ENCODE data around the gene KIF3B.
"Not testable (repeated sequence)": the region's sequence is repeated elsewhere in the genome, so short reads cannot be mapped to it uniquely, and the experiment has no call there.

KIF3B gene

GRCh38 chr20:32237419-32237818 is 40.0 kb upstream of the KIF3B start:
- in situ Hi-C loops (cut with MboI; ENCODE audit: low sequenced_read_pairs, unreplicated experiment) = no loop called here
- TF ChIP-seq CTCF (IDR thresholded peaks at IDR 0.05; ENCODE audit: borderline replicate concordance, control extremely low read depth, extremely low read depth, insufficient read depth, missing control alignments) = no peak
- DNase-seq (ENCODE audit: low spot score) = no peak

- in situ Hi-C loops (cut with MboI; ENCODE audit: low sequenced_read_pairs, unreplicated experiment) = no loop called here
- TF ChIP-seq CTCF (IDR thresholded peaks at IDR 0.05; ENCODE audit: borderline replicate concordance, control extremely low read depth, extremely low read depth, insufficient read depth, missing control alignments) = no peak
- DNase-seq (ENCODE audit: low spot score) = no peak
Observed at GRCh38 chr20:32238483-32239425, 38.7 kb upstream of the KIF3B start.

- in situ Hi-C loops (cut with MboI; ENCODE audit: low sequenced_read_pairs, unreplicated experiment) = no loop called here
- TF ChIP-seq CTCF (IDR thresholded peaks at IDR 0.05; ENCODE audit: borderline replicate concordance, control extremely low read depth, extremely low read depth, insufficient read depth, missing control alignments) = no peak
- DNase-seq (ENCODE audit: low spot score) = no peak
Observed at GRCh38 chr20:32240205-32240604, 37.2 kb upstream of the KIF3B start.

GRCh38 chr20:32241807-32242206 is 35.6 kb upstream of the KIF3B start:
- in situ Hi-C loops (cut with MboI; ENCODE audit: low sequenced_read_pairs, unreplicated experiment) = no loop called here
- no peak for TF ChIP-seq CTCF (IDR thresholded peaks at IDR 0.05; ENCODE audit: borderline replicate concordance, control extremely low read depth, extremely low read depth, insufficient read depth, missing control alignments)
- no peak for DNase-seq (ENCODE audit: low spot score)

- DNase-seq (ENCODE audit: low spot score) = no peak
- in situ Hi-C loops (cut with MboI; ENCODE audit: low sequenced_read_pairs, unreplicated experiment) = no loop called here
- TF ChIP-seq CTCF (IDR thresholded peaks at IDR 0.05; ENCODE audit: borderline replicate concordance, control extremely low read depth, extremely low read depth, insufficient read depth, missing control alignments) = no peak
Observed at GRCh38 chr20:32244150-32244823, 33.2 kb upstream of the KIF3B start.

GRCh38 chr20:32244959-32245358 is 32.5 kb upstream of the KIF3B start:
- TF ChIP-seq CTCF (IDR thresholded peaks at IDR 0.05; ENCODE audit: borderline replicate concordance, control extremely low read depth, extremely low read depth, insufficient read depth, missing control alignments) = no peak
- DNase-seq (ENCODE audit: low spot score) = no peak
- in situ Hi-C loops (cut with MboI; ENCODE audit: low sequenced_read_pairs, unreplicated experiment) = no loop called here

- DNase-seq (ENCODE audit: low spot score); in situ Hi-C loops (cut with MboI; ENCODE audit: low sequenced_read_pairs, unreplicated experiment): not testable (repeated sequence)
Observed at GRCh38 chr20:32246208-32246607, 31.2 kb upstream of the KIF3B start.
